MCF 10A (cell line): ENCODE data around the gene TMCC1. TPM values are rescaled to one million over a fixed set of nuclear protein-coding genes. Genes with fewer than 3 reads are reported as not detected.

Experiments used
- BruUV-seq: library from RNA; stranded (reverse); fragments of 400-500 nt; replicated peaks from 2 replicates; lab custom pipeline; 2021; lab: Mats Ljungman, UMichigan
- CTCF ChIA-PET: fragments of 300-600 bp; sonication (Branson Sonifier 250); formaldehyde crosslinking; extraction: SDS; loops from one replicate; lab custom pipeline; 2021; ENCODE audit warnings: antibody characterized with exemption, inconsistent platforms; lab: Yijun Ruan, JAX
- POLR2A ChIA-PET: fragments of 300-600, 350-650 bp; sonication (Branson Sonifier 250); formaldehyde crosslinking; extraction: SDS; loops from one replicate; lab custom pipeline; 2020; ENCODE audit warnings: antibody characterized with exemption, inconsistent platforms; lab: Yijun Ruan, JAX
- DNase-seq: peaks from one replicate; pipeline ENCODE4 v3.0.0-alpha.2; 2018; ENCODE audit not compliant: unreplicated experiment
- H3K27ac Mint-ChIP-seq: one replicate; pipeline ENCODE4 v1.8.0; 2022; ENCODE audit warnings: mild to moderate bottlenecking, low read depth, mixed read lengths; ENCODE audit not compliant: unreplicated experiment
- H3K27me3 Mint-ChIP-seq: one replicate; pipeline ENCODE4 v1.8.0; 2022; ENCODE audit warnings: mixed read lengths; ENCODE audit not compliant: insufficient read depth, unreplicated experiment
- H3K36me3 Mint-ChIP-seq: one replicate; pipeline ENCODE4 v1.8.0; 2022; ENCODE audit warnings: mild to moderate bottlenecking, moderate library complexity, mixed read lengths; ENCODE audit not compliant: insufficient read depth, unreplicated experiment
- H3K4me1 Mint-ChIP-seq: one replicate; pipeline ENCODE4 v1.8.0; 2022; ENCODE audit warnings: mixed read lengths; ENCODE audit not compliant: insufficient read depth, unreplicated experiment
- H3K4me3 Mint-ChIP-seq: one replicate; pipeline ENCODE4 v1.8.0; 2022; ENCODE audit warnings: mild to moderate bottlenecking, moderate library complexity, mixed read lengths; ENCODE audit not compliant: unreplicated experiment
- H3K9me3 Mint-ChIP-seq: one replicate; pipeline ENCODE4 v1.8.0; 2022; ENCODE audit warnings: mixed read lengths; ENCODE audit not compliant: unreplicated experiment
- CTCF ChIP-seq: fragments of 200-600 bp; IDR thresholded peaks from one replicate; pipeline ENCODE4 v1.8.0; 2022; ENCODE audit warnings: antibody characterized with exemption, mild to moderate bottlenecking; ENCODE audit not compliant: unreplicated experiment
- intact Hi-C: fragments of 100-400 bp; cut with micrococcal nuclease; formaldehyde crosslinking; loops from 2 replicates; pipeline ENCODE4 v1.14.1; 2022
- total RNA-seq: library from RNA; stranded (reverse); gene quantifications from 2 replicates; pipeline ENCODE4 v1.2.3, GENCODE V29; 2022

TMCC1 gene
- total RNA-seq, 1 experiment from 2014 or later, result 31.2 TPM

GRCh38 chr3:129624347-129625071 is 269.0 kb downstream of the TMCC1 start:
- Mint-ChIP-seq H3K27ac (no peak overlapping the region), H3K4me1 (peaks cover 20% of the 10 kb centered on the region), H3K36me3 (no peaks in the 10 kb centered on the region), H3K9me3 (no peaks in the 10 kb centered on the region), H3K4me3 (no peak overlapping the region), H3K27me3 (no peaks in the 10 kb centered on the region)
- no peak for DNase-seq
- no peak for TF ChIP-seq CTCF
- BruUV-seq, result no TSS peak
- ChIA-PET CTCF (interaction anchor here (0.7 to 1.5 kb wide), 2 partner anchors 134 to 145 kb away, joined by 3 to 4 read pairs; no protein-coding TSS in a partner anchor), POLR2A (interaction anchor here (1.4 kb wide), 1 partner anchor 48 kb away, joined by 4 read pairs; no protein-coding TSS in a partner anchor)
- intact Hi-C loops, result loop anchor here (5.0 kb wide), 2 partner anchors 242 to 378 kb away; no protein-coding TSS in a partner anchor

GRCh38 chr3:129623447-129624118 is 269.9 kb downstream of the TMCC1 start:
- Mint-ChIP-seq H3K4me1 (peaks cover 20% of the 10 kb centered on the region), H3K27me3 (no peaks in the 10 kb centered on the region), H3K27ac (no peak overlapping the region), H3K36me3 (peaks cover 5% of the 10 kb centered on the region), H3K9me3 (no peaks in the 10 kb centered on the region), H3K4me3 (no peak overlapping the region)
- TF ChIP-seq CTCF, result no peak
- ChIA-PET POLR2A (no interaction called here), CTCF (interaction anchor here (1.3 to 1.5 kb wide), 2 partner anchors 133 kb away, joined by 4 to 5 read pairs; no protein-coding TSS in a partner anchor)
- no peak for DNase-seq
- intact Hi-C loops, result no loop called here
- no TSS peak for BruUV-seq

- CTCF ChIA-PET, result interaction anchor here (1.3 kb wide), 1 partner anchor 133 kb away, joined by 5 read pairs; no protein-coding TSS in a partner anchor
- Mint-ChIP-seq H3K27me3 (no peaks in the 10 kb centered on the region), H3K4me1 (peaks cover 16% of the 10 kb centered on the region), H3K4me3 (no peak overlapping the region), H3K36me3 (peaks cover 6% of the 10 kb centered on the region), H3K9me3 (no peaks in the 10 kb centered on the region), H3K27ac (no peak overlapping the region)
- POLR2A ChIA-PET, result no interaction called here
- DNase-seq, result no peak
- intact Hi-C loops, result no loop called here
- no peak for TF ChIP-seq CTCF
- no TSS peak for BruUV-seq
These were observed 270.6 kb downstream of the TMCC1 start for GRCh38 chr3:129622933-129623332.

GRCh38 chr3:129622226-129622874 is 271.2 kb downstream of the TMCC1 start:
- CTCF ChIA-PET, result interaction anchor here (1.3 kb wide), 1 partner anchor 132 kb away, joined by 5 read pairs; no protein-coding TSS in a partner anchor
- no peaks in the 10 kb centered on the region for H3K27me3 Mint-ChIP-seq
- peak overlapping the region; percentile 39 for H3K27ac Mint-ChIP-seq
- peaks cover 10% of the 10 kb centered on the region for H3K4me1 Mint-ChIP-seq
- no peak for DNase-seq
- POLR2A ChIA-PET, result no interaction called here
- BruUV-seq, result no TSS peak
- no peaks in the 10 kb centered on the region for H3K9me3 Mint-ChIP-seq
- TF ChIP-seq CTCF, result no peak
- peaks cover 6% of the 10 kb centered on the region for H3K36me3 Mint-ChIP-seq
- intact Hi-C loops, result no loop called here
- no peak overlapping the region for H3K4me3 Mint-ChIP-seq
